Measurements from ENCODE around the gene FAM204A. TPM values are rescaled to one million over a fixed set of nuclear protein-coding genes. Genes with fewer than 3 reads are reported as not detected.

Gene FAM204A
- total and polyA plus RNA-seq, 2 experiments from 2014 or later, result 50.8 to 56.6 TPM

DNA sequence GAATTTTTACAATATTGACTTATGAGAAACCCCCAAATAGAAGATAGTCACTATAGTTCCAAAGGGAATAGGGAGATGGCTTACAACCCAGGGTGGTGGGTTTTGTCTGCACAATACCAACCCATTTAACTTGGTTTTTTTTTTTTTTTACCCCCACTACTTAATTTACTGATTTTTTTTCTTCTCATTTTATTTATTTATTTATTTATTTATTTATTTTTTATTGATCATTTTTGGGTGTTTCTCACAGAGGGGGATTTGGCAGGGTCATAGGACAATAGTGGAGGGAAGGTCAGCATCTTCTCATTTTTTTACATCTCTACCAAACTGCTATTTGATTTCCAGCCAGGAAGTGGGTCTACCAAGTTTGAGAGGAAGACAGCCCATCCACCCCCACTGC lies 77.9 kb downstream of the FAM204A start:
- Histone ChIP-seq H3K27ac (no peak overlapping the region), H3K9me2 (replicated peaks; ENCODE audit: insufficient read depth) (no peaks in the 10 kb centered on the region), H3K4me2 (no peak overlapping the region), H4K20me1 (ENCODE audit: insufficient read depth, poor library complexity, severe bottlenecking) (no peaks in the 10 kb centered on the region), H2AFZ (no peak overlapping the region), H3K27me3 (peaks cover 64% of the 10 kb centered on the region), H3K4me1 (ENCODE audit: insufficient read depth) (no peaks in the 10 kb centered on the region), H3K36me3 (replicated peaks; ENCODE audit: insufficient read depth, low read depth) (no peaks in the 10 kb centered on the region), H3K79me2 (no peaks in the 10 kb centered on the region), H3K9me3 (ENCODE audit: low read depth) (no peaks in the 10 kb centered on the region), H3K4me3 (no peak overlapping the region)
- no peak for DNase-seq (ENCODE audit: low spot score)
- TF ChIP-seq CTCF (IDR thresholded peaks at IDR 0.05; ENCODE audit: poor library complexity) (no peak), EZH2 (IDR thresholded peaks at IDR 0.05; ENCODE audit: borderline replicate concordance) (no peak)

DNA sequence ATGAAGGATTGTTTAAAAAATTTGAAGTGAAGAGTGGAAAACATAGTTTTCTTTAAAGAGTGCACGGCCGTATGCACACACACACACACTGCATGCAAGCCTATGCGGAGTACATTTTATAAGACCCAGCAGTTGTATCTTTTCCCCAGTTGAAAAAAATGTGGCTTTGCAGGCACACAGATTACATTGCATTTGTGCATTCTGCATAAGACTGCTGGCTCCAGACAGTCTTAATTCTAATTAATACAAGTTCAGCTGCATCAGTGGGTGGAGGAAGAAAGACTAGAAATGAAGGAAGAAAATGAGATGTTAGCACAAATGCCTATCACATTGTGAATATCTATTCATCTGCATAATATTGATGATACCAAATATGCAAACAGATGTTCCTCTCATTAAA lies 79.6 kb downstream of the FAM204A start:
- Histone ChIP-seq H3K27me3 (peaks cover 73% of the 10 kb centered on the region), H3K79me2 (no peaks in the 10 kb centered on the region), H3K9me2 (replicated peaks; ENCODE audit: insufficient read depth) (no peaks in the 10 kb centered on the region), H3K4me2 (no peak overlapping the region), H2AFZ (no peak overlapping the region), H3K4me1 (ENCODE audit: insufficient read depth) (no peaks in the 10 kb centered on the region), H4K20me1 (ENCODE audit: insufficient read depth, poor library complexity, severe bottlenecking) (no peaks in the 10 kb centered on the region), H3K36me3 (replicated peaks; ENCODE audit: insufficient read depth, low read depth) (no peaks in the 10 kb centered on the region), H3K9me3 (ENCODE audit: low read depth) (no peaks in the 10 kb centered on the region), H3K4me3 (no peak overlapping the region), H3K27ac (no peak overlapping the region)
- 82% methylated on average over 3 of the region's 3 CpGs for WGBS (ENCODE audit: low lambda C conversion rate, missing lambda C conversion rate)
- TF ChIP-seq CTCF (IDR thresholded peaks at IDR 0.05; ENCODE audit: poor library complexity), result no peak
- no peak for TF ChIP-seq EZH2 (IDR thresholded peaks at IDR 0.05; ENCODE audit: borderline replicate concordance)
- TF ChIP-seq EZH2phosphoT487 (IDR thresholded peaks at IDR 0.05; ENCODE audit: low read depth, severe bottlenecking, unreplicated experiment), result no peak
- DNase-seq (ENCODE audit: low spot score), result no peak

GRCh38 chr10:118259288-118259906 lies 82.7 kb downstream of the FAM204A start:
- Histone ChIP-seq H3K27ac (no peak overlapping the region), H3K79me2 (no peaks in the 10 kb centered on the region), H4K20me1 (ENCODE audit: insufficient read depth, poor library complexity, severe bottlenecking) (no peaks in the 10 kb centered on the region), H3K9me2 (replicated peaks; ENCODE audit: insufficient read depth) (no peaks in the 10 kb centered on the region), H2AFZ (no peak overlapping the region), H3K4me2 (no peak overlapping the region), H3K27me3 (peaks cover 71% of the 10 kb centered on the region), H3K4me3 (no peak overlapping the region), H3K36me3 (replicated peaks; ENCODE audit: insufficient read depth, low read depth) (no peaks in the 10 kb centered on the region), H3K4me1 (ENCODE audit: insufficient read depth) (no peaks in the 10 kb centered on the region), H3K9me3 (ENCODE audit: low read depth) (no peaks in the 10 kb centered on the region)
- peak; percentile 74 for DNase-seq (ENCODE audit: low spot score)
- TF ChIP-seq CTCF (IDR thresholded peaks at IDR 0.05; ENCODE audit: poor library complexity) (peak; percentile 64), EZH2phosphoT487 (IDR thresholded peaks at IDR 0.05; ENCODE audit: low read depth, severe bottlenecking, unreplicated experiment) (no peak), EZH2 (IDR thresholded peaks at IDR 0.05; ENCODE audit: borderline replicate concordance) (no peak)
- WGBS (ENCODE audit: low lambda C conversion rate, missing lambda C conversion rate), result 21% methylated on average over 4 of the region's 4 CpGs

DNA sequence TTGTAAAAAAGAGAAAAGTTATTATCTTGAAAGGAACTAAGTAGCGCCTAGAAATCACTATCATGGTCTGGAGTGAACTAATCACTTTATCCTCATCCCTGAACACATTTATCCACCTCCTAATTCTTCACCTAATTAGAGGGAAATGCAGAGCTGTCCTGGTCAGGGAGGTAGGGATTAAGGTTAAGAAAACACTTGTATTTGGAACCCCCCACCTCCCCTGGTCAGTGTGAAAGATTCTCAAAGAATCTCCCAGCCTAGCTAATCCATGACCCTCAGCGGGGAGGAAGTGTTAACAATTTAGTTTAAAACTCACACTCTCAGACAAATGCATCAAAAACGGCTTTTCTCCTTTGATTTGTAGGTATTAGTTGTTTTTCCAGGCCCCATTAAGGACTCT lies 83.8 kb downstream of the FAM204A start:
- no peaks in the 10 kb centered on the region for H4K20me1 ChIP-seq (ENCODE audit: insufficient read depth, poor library complexity, severe bottlenecking)
- H3K27me3 ChIP-seq, result peaks cover 71% of the 10 kb centered on the region
- no peak for DNase-seq (ENCODE audit: low spot score)

More for the DNA sequence above, 83.8 kb downstream of the FAM204A start:
- no peaks in the 10 kb centered on the region for H3K79me2 ChIP-seq
- H3K27ac ChIP-seq, result no peak overlapping the region
- no peaks in the 10 kb centered on the region for H3K36me3 ChIP-seq (replicated peaks; ENCODE audit: insufficient read depth, low read depth)
- no peaks in the 10 kb centered on the region for H3K9me2 ChIP-seq (replicated peaks; ENCODE audit: insufficient read depth)
- no peak overlapping the region for H2AFZ ChIP-seq
- no peaks in the 10 kb centered on the region for H3K9me3 ChIP-seq (ENCODE audit: low read depth)
- WGBS (ENCODE audit: low lambda C conversion rate, missing lambda C conversion rate), result 32% methylated on average over 3 of the region's 3 CpGs
- TF ChIP-seq EZH2phosphoT487 (IDR thresholded peaks at IDR 0.05; ENCODE audit: low read depth, severe bottlenecking, unreplicated experiment) (no peak), CTCF (IDR thresholded peaks at IDR 0.05; ENCODE audit: poor library complexity) (no peak), EZH2 (IDR thresholded peaks at IDR 0.05; ENCODE audit: borderline replicate concordance) (no peak)
- H3K4me1 ChIP-seq (ENCODE audit: insufficient read depth), result no peaks in the 10 kb centered on the region
- H3K4me3 ChIP-seq, result no peak overlapping the region
- H3K4me2 ChIP-seq, result no peak overlapping the region

Measured in hepatocyte (in vitro differentiated cells).